Keratinocyte (primary cell): ENCODE measurements around the gene MAPK1IP1L. TPM values are rescaled to one million over a fixed set of nuclear protein-coding genes. Genes with fewer than 3 reads are reported as not detected.

ENCODE experiments used
- DNase-seq: peaks from one replicate; pipeline ENCODE4 v3.0.0-alpha.2; 2011; ENCODE audit warnings: low read depth, missing footprints, low spot score
- FAIRE-seq: peaks from 2 replicates; lab custom pipeline; 2011; peaks lifted over from hg19 to GRCh38; lab: Jason Lieb, UNC
- H2AFZ ChIP-seq: 2 replicates; pipeline ENCODE4 v1.6.0; 2012; ENCODE audit warnings: low read length, control low read depth, inconsistent platforms; ENCODE audit not compliant: control insufficient read depth
- H3K27ac ChIP-seq: 2 replicates; pipeline ENCODE4 v1.5.1; 2011; ENCODE audit warnings: low read length; ENCODE audit not compliant: control insufficient read depth, insufficient read depth
- H3K27me3 ChIP-seq: 3 replicates; pipeline ENCODE4 v1.6.0; 2011; ENCODE audit warnings: low read length; ENCODE audit not compliant: control insufficient read depth, insufficient read depth; ENCODE audit errors: extremely low read depth
- H3K36me3 ChIP-seq, 2 experiments: 2 replicates in 1 of 2; 3 replicates in 1 of 2; pipeline ENCODE4 v1.5.1; 2011; ENCODE audit warnings: low read length in 2 of 2, mild to moderate bottlenecking in 1 of 2; ENCODE audit not compliant: control insufficient read depth in 2 of 2, insufficient read depth in 2 of 2; ENCODE audit errors: extremely low read depth in 1 of 2
- H3K4me1 ChIP-seq: 3 replicates; pipeline ENCODE4 v1.5.1; 2011; ENCODE audit warnings: low read length; ENCODE audit not compliant: control insufficient read depth, insufficient read depth; ENCODE audit errors: extremely low read depth
- H3K4me2 ChIP-seq: 3 replicates; pipeline ENCODE4 v1.6.0; 2011; ENCODE audit warnings: low read depth, low read length; ENCODE audit not compliant: control insufficient read depth, insufficient read depth; ENCODE audit errors: extremely low read depth
- H3K4me3 ChIP-seq, 3 experiments: fragments of 200-600 bp in 1 of 3; sonication (generic) in 1 of 3; 2 replicates in 2 of 3; 3 replicates in 1 of 3; pipeline ENCODE4 v1.5.1; 2011 to 2016; ENCODE audit warnings: low read length in 3 of 3, mild to moderate bottlenecking in 3 of 3, control low read depth in 2 of 3, inconsistent platforms in 1 of 3, low read depth in 1 of 3, mixed read lengths in 1 of 3, mixed run types in 1 of 3, moderate library complexity in 1 of 3; ENCODE audit not compliant: control insufficient read depth in 2 of 3, insufficient read depth in 2 of 3; ENCODE audit errors: extremely low read depth in 1 of 3
- H3K79me2 ChIP-seq: 2 replicates; pipeline ENCODE4 v1.6.0; 2012; ENCODE audit warnings: low read length; ENCODE audit not compliant: control insufficient read depth, insufficient read depth
- H3K9ac ChIP-seq: 3 replicates; pipeline ENCODE4 v1.6.0; 2011; ENCODE audit warnings: low read length; ENCODE audit not compliant: control insufficient read depth, insufficient read depth; ENCODE audit errors: extremely low read depth
- H3K9me1 ChIP-seq: 3 replicates; pipeline ENCODE4 v1.6.0; 2011; ENCODE audit warnings: low read length; ENCODE audit not compliant: control insufficient read depth, insufficient read depth; ENCODE audit errors: extremely low read depth
- H3K9me3 ChIP-seq: 2 replicates; pipeline ENCODE4 v1.5.1; 2012; ENCODE audit warnings: low read depth, low read length; ENCODE audit not compliant: control insufficient read depth
- H4K20me1 ChIP-seq: 3 replicates; pipeline ENCODE4 v1.6.0; 2011; ENCODE audit warnings: low read length; ENCODE audit not compliant: control insufficient read depth, insufficient read depth; ENCODE audit errors: extremely low read depth
- EZH2 ChIP-seq: IDR thresholded peaks from one replicate; pipeline ENCODE4 v1.6.1; 2012; ENCODE audit warnings: inconsistent platforms, mild to moderate bottlenecking, low read length, moderate library complexity
- dilution Hi-C: fragments of 300-500 bp; cut with MboI; formaldehyde crosslinking; loops from one replicate; pipeline ENCODE4 v1.7.0; 2020; ENCODE audit warnings: low sequenced_read_pairs; ENCODE audit not compliant: extremely low pct_ligation_motif_present
- polyA plus RNA-seq, 5 experiments: library from polyadenylated mRNA; depleted of rRNA in 3 of 5; stranded (reverse) in 3 of 5; stranded (forward) in 1 of 5; unstranded in 1 of 5; fragments of >200 nt; gene quantifications; 1 replicate in 1 of 5; 2 replicates in 3 of 5; 3 replicates in 1 of 5; pipeline versions ENCODE4 v1.2.1 to v1.2.3, GENCODE V29; 2011 to 2012; ENCODE audit warnings: missing spikeins in 2 of 5, low read depth in 1 of 5, low replicate concordance in 1 of 5
- TF ChIP-seq, protein P1 (sequence below), 3 experiments: IDR thresholded peaks in 1 of 3; conservative IDR thresholded peaks in 1 of 3; optimal IDR thresholded peaks in 1 of 3; 2 replicates in 2 of 3; 3 replicates in 1 of 3; pipeline versions ENCODE3 to v1.5.1; 2011; ENCODE audit warnings: low read length in 3 of 3, mild to moderate bottlenecking in 3 of 3, moderate library complexity in 2 of 3, control low read depth in 1 of 3, inconsistent platforms in 1 of 3; ENCODE audit not compliant: insufficient read depth in 2 of 3; ENCODE audit errors: extremely low read depth in 1 of 3

Gene MAPK1IP1L
- polyA plus RNA-seq, 1 donor (not counting 4 experiments of a cell fraction or from before 2014, with no cell fraction given): 48.5 TPM

GRCh38 chr14:55065411-55065810, 14.0 kb downstream of the MAPK1IP1L start:
- peaks cover 12% of the 10 kb centered on the region for H4K20me1 ChIP-seq
- H3K9me3 ChIP-seq: no peaks in the 10 kb centered on the region
- H3K27me3 ChIP-seq: no peaks in the 10 kb centered on the region
- FAIRE-seq (no peak), DNase-seq (no peak)
- H3K27ac ChIP-seq: no peak overlapping the region
- no peak overlapping the region for H3K9ac ChIP-seq
- dilution Hi-C loops: no loop called here
- no peak overlapping the region for H3K4me2 ChIP-seq
- no peak overlapping the region for H3K4me3 ChIP-seq
- no peaks in the 10 kb centered on the region for H3K4me1 ChIP-seq
- H3K9me1 ChIP-seq: no peaks in the 10 kb centered on the region
- peaks cover 31% of the 10 kb centered on the region for H3K79me2 ChIP-seq
- H2AFZ ChIP-seq: no peak overlapping the region
- peaks cover 9 to 35% of the 10 kb centered on the region in 2 experiments for H3K36me3 ChIP-seq
- no peak for TF ChIP-seq EZH2
- TF ChIP-seq, protein P1, sequence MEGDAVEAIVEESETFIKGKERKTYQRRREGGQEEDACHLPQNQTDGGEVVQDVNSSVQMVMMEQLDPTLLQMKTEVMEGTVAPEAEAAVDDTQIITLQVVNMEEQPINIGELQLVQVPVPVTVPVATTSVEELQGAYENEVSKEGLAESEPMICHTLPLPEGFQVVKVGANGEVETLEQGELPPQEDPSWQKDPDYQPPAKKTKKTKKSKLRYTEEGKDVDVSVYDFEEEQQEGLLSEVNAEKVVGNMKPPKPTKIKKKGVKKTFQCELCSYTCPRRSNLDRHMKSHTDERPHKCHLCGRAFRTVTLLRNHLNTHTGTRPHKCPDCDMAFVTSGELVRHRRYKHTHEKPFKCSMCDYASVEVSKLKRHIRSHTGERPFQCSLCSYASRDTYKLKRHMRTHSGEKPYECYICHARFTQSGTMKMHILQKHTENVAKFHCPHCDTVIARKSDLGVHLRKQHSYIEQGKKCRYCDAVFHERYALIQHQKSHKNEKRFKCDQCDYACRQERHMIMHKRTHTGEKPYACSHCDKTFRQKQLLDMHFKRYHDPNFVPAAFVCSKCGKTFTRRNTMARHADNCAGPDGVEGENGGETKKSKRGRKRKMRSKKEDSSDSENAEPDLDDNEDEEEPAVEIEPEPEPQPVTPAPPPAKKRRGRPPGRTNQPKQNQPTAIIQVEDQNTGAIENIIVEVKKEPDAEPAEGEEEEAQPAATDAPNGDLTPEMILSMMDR (optimal IDR thresholded peaks at IDR 0.05 in 1 of 3, IDR thresholded peaks at IDR 0.05 in 1 of 3, conservative IDR thresholded peaks at IDR 0.05 in 1 of 3; ENCODE audit: extremely low read depth in 1 of 3, insufficient read depth in 2 of 3, low read length in 3 of 3): no peak

- Histone ChIP-seq H3K9me1 (no peaks in the 10 kb centered on the region), H3K36me3 (peaks cover 9 to 31% of the 10 kb centered on the region in 2 experiments), H3K4me2 (no peak overlapping the region), H3K4me3 (no peak overlapping the region), H3K79me2 (peaks cover 22% of the 10 kb centered on the region), H3K9ac (no peak overlapping the region), H2AFZ (no peak overlapping the region), H3K9me3 (no peaks in the 10 kb centered on the region), H3K27me3 (no peaks in the 10 kb centered on the region), H4K20me1 (peaks cover 5% of the 10 kb centered on the region), H3K4me1 (peaks cover 6% of the 10 kb centered on the region), H3K27ac (no peak overlapping the region)
- dilution Hi-C loops: no loop called here
- FAIRE-seq (no peak), DNase-seq (no peak)
- TF ChIP-seq, protein P1 (optimal IDR thresholded peaks at IDR 0.05 in 1 of 3, IDR thresholded peaks at IDR 0.05 in 1 of 3, conservative IDR thresholded peaks at IDR 0.05 in 1 of 3; ENCODE audit: extremely low read depth in 1 of 3, insufficient read depth in 2 of 3, low read length in 3 of 3): no peak
- no peak for TF ChIP-seq EZH2
Observed at GRCh38 chr14:55066223-55066622, 14.8 kb downstream of the MAPK1IP1L start.
